H9 (cell line): Measurements from ENCODE around the gene ALLC. TPM values are rescaled to one million over a fixed set of nuclear protein-coding genes. Genes with fewer than 3 reads are reported as not detected.

Experiments used
- DNase-seq: peaks from one replicate; pipeline ENCODE4 v3.0.0-alpha.2; 2017
- H2AFZ ChIP-seq: one replicate; pipeline ENCODE4 v1.6.1; 2013; ENCODE audit warnings: mild to moderate bottlenecking, low read length, control low read depth, moderate library complexity
- H2AK5ac ChIP-seq: 2 replicates; pipeline ENCODE4 v1.6.1; 2013; ENCODE audit warnings: low read length, control low read depth, mixed read lengths; ENCODE audit not compliant: insufficient read length
- H2BK120ac ChIP-seq: one replicate; pipeline ENCODE4 v1.6.1; 2013; ENCODE audit warnings: low read depth, mild to moderate bottlenecking, low read length, control low read depth, inconsistent platforms; ENCODE audit not compliant: poor library complexity, severe bottlenecking
- H2BK12ac ChIP-seq: 2 replicates; pipeline ENCODE4 v1.6.1; 2013; ENCODE audit warnings: low read length, control low read depth, mixed read lengths, low read depth; ENCODE audit not compliant: insufficient read length
- H2BK15ac ChIP-seq: 2 replicates; pipeline ENCODE4 v1.6.1; 2013; ENCODE audit warnings: low read depth, low read length, control low read depth
- H2BK20ac ChIP-seq: one replicate; pipeline ENCODE4 v1.6.1; 2013; ENCODE audit warnings: low read depth, mild to moderate bottlenecking, low read length, control low read depth, inconsistent platforms; ENCODE audit not compliant: poor library complexity, severe bottlenecking
- H2BK5ac ChIP-seq: 2 replicates; pipeline ENCODE4 v1.6.1; 2013; ENCODE audit warnings: low read length, control low read depth, mixed read lengths; ENCODE audit not compliant: insufficient read length
- H3K14ac ChIP-seq: 2 replicates; pipeline ENCODE4 v1.6.1; 2013; ENCODE audit warnings: low read length, control low read depth; ENCODE audit not compliant: insufficient read depth
- H3K18ac ChIP-seq: 2 replicates; pipeline ENCODE4 v1.6.1; 2013; ENCODE audit warnings: low read depth, mild to moderate bottlenecking, mixed read lengths, low read length, control low read depth; ENCODE audit not compliant: insufficient read length
- H3K23ac ChIP-seq: 2 replicates; pipeline ENCODE4 v1.6.1; 2013; ENCODE audit warnings: low read length, control low read depth, mixed read lengths, low read depth; ENCODE audit not compliant: insufficient read length
- H3K23me2 ChIP-seq: 2 replicates; pipeline ENCODE4 v1.6.1; 2013; ENCODE audit warnings: low read depth, mild to moderate bottlenecking, mixed read lengths, low read length, control low read depth; ENCODE audit not compliant: insufficient read length, poor library complexity, severe bottlenecking
- H3K27ac ChIP-seq: 2 replicates; pipeline ENCODE4 v1.5.1; 2013; ENCODE audit warnings: low read length, control low read depth, mixed read lengths, low read depth; ENCODE audit not compliant: insufficient read length
- H3K27me3 ChIP-seq: 2 replicates; pipeline ENCODE4 v1.6.1; 2013; ENCODE audit warnings: low read length, control low read depth, inconsistent platforms; ENCODE audit not compliant: insufficient read depth
- H3K4ac ChIP-seq: 2 replicates; pipeline ENCODE4 v1.6.1; 2013; ENCODE audit warnings: low read depth, mild to moderate bottlenecking, control low read depth, inconsistent platforms, low read length, moderate library complexity
- H3K4me1 ChIP-seq: 2 replicates; pipeline ENCODE4 v1.6.1; 2013; ENCODE audit warnings: low read length, control low read depth, inconsistent platforms; ENCODE audit not compliant: insufficient read depth
- H3K4me2 ChIP-seq: 2 replicates; pipeline ENCODE4 v1.6.1; 2013; ENCODE audit warnings: low read length, control low read depth, mixed read lengths; ENCODE audit not compliant: insufficient read length, insufficient read depth
- H3K56ac ChIP-seq: 2 replicates; pipeline ENCODE4 v1.6.1; 2013; ENCODE audit warnings: low read depth, mild to moderate bottlenecking, mixed read lengths, low read length, control low read depth; ENCODE audit not compliant: insufficient read length
- H3K79me1 ChIP-seq: 2 replicates; pipeline ENCODE4 v1.6.1; 2013; ENCODE audit warnings: low read depth, mild to moderate bottlenecking, moderate library complexity, low read length, control low read depth, inconsistent platforms; ENCODE audit not compliant: insufficient read depth, poor library complexity, severe bottlenecking
- H3K79me2 ChIP-seq: 2 replicates; pipeline ENCODE4 v1.6.1; 2013; ENCODE audit warnings: low read length, control low read depth, inconsistent platforms; ENCODE audit not compliant: insufficient read depth
- H3K9ac ChIP-seq: 2 replicates; pipeline ENCODE4 v1.6.1; 2013; ENCODE audit warnings: low read length, control low read depth, mixed read lengths; ENCODE audit not compliant: insufficient read length; ENCODE audit errors: extremely low read depth
- H3K9me3 ChIP-seq: one replicate; pipeline ENCODE4 v1.6.1; 2013; ENCODE audit warnings: low read depth, low read length, inconsistent platforms; ENCODE audit not compliant: control insufficient read depth
- H3T11ph ChIP-seq: one replicate; pipeline ENCODE4 v1.6.1; 2013; ENCODE audit warnings: mild to moderate bottlenecking, low read length, control low read depth, inconsistent platforms
- H4K20me1 ChIP-seq: one replicate; pipeline ENCODE4 v1.6.1; 2013; ENCODE audit not compliant: control insufficient read depth, insufficient read length, insufficient read depth
- H4K5ac ChIP-seq: 2 replicates; pipeline ENCODE4 v1.6.1; 2013; ENCODE audit warnings: low read depth, mild to moderate bottlenecking, mixed read lengths, low read length, control low read depth; ENCODE audit not compliant: insufficient read length
- H4K8ac ChIP-seq: replicated peaks from 2 replicates; pipeline ENCODE4 v1.6.1; 2013; ENCODE audit warnings: low read length, control low read depth, mixed read lengths, low read depth; ENCODE audit not compliant: insufficient read length
- H4K91ac ChIP-seq: 2 replicates; pipeline ENCODE4 v1.6.1; 2013; ENCODE audit warnings: low read depth, mild to moderate bottlenecking, moderate library complexity, mixed read lengths, low read length, control low read depth; ENCODE audit not compliant: insufficient read length
- H3K27ac Mint-ChIP-seq, 3 experiments: 2 replicates in 2 of 3; 3 replicates in 1 of 3; pipeline ENCODE4 v1.8.0; 2020 to 2021; ENCODE audit warnings: mixed read lengths in 3 of 3, mild to moderate bottlenecking in 1 of 3, moderate library complexity in 1 of 3
- H3K27me3 Mint-ChIP-seq: 2 replicates; pipeline ENCODE4 v1.8.0; 2021; ENCODE audit warnings: low read depth, mild to moderate bottlenecking, moderate library complexity, mixed read lengths
- H3K36me3 Mint-ChIP-seq, 3 experiments: 2 replicates in 2 of 3; 3 replicates in 1 of 3; pipeline ENCODE4 v1.8.0; 2020 to 2021; ENCODE audit warnings: low read depth in 3 of 3, mixed read lengths in 3 of 3; ENCODE audit not compliant: insufficient read depth in 1 of 3
- H3K4me1 Mint-ChIP-seq, 2 experiments: 2 replicates each; pipeline ENCODE4 v1.8.0; 2020; ENCODE audit warnings: mixed read lengths in 2 of 2
- H3K4me3 Mint-ChIP-seq, 2 experiments: 2 replicates in 1 of 2; 3 replicates in 1 of 2; pipeline ENCODE4 v1.8.0; 2020 to 2021; ENCODE audit warnings: mild to moderate bottlenecking in 2 of 2, mixed read lengths in 2 of 2, moderate library complexity in 1 of 2
- H3K9me3 Mint-ChIP-seq, 2 experiments: 2 replicates in 1 of 2; 3 replicates in 1 of 2; pipeline ENCODE4 v1.8.0; 2020; ENCODE audit warnings: mild to moderate bottlenecking in 2 of 2, mixed read lengths in 2 of 2, moderate library complexity in 1 of 2
- WGBS: extraction: QIAGEN DNeasy Blood & Tissue Kit; methylation state at CpG from one replicate; pipeline ENCODE4 v1.1.7; 2013; ENCODE audit warnings: missing lambda C conversion rate, low lambda C conversion rate, mixed read lengths; ENCODE audit not compliant: insufficient read length; ENCODE audit errors: extremely low coverage; 5-methylcytosine and 5-hydroxymethylcytosine counted together
- total RNA-seq: library from RNA; stranded (reverse); gene quantifications from 2 replicates; pipeline ENCODE4 v1.2.1, GENCODE V29; 2021
- TF ChIP-seq, protein P1 (sequence below): fragments of 200-600 bp; sonication (generic); conservative IDR thresholded peaks from 3 replicates; pipeline ENCODE4 v1.8.0; 2021; ENCODE audit warnings: antibody characterized with exemption, mild to moderate bottlenecking

The ALLC gene
- total RNA-seq, 1 experiment from 2014 or later, result not detected

DNA sequence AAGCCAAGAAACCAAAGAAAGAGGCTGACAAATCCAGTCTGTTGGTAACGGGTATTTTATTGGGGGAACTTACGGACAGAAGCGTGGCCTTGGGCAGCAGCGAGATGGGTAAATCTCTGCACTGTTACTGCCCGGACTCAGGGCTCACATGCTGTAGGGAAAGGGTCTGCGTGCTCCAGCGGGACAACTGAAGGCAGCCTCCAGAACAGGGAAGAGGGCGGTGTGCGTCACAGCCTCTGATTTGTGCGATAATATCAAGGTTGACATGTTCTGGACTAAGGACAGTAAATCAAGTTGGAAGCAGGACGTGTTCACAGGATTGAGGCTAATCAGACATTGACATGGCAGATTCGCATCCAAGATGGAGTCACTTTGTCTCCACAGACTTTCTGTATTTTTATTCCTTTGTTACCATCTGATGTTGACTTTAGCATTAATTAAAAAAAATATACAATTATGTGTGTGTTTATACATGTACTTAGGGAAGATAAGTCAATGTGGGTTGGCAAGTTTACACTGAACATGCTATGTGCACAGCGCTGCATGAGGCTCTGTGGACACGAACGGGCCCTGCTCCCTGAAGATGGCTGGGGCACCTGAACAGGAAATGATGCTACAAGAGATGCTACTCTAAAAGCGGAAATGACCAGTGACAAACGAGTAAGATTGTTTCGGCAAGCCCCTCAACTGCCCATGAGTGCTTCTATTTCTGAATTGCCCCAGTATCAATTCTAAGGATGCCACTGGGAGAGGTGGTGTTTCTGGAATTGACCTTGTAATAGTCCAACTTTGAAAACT lies 22.7 kb downstream of the ALLC start:
- no peak overlapping the region for H2BK5ac ChIP-seq
- no peak overlapping the region for H2BK20ac ChIP-seq
- no peak overlapping the region for H4K91ac ChIP-seq
- no peaks in the 10 kb centered on the region for H3K27me3 ChIP-seq
- no peaks in the 10 kb centered on the region for H4K20me1 ChIP-seq
- H2AK5ac ChIP-seq, result no peak overlapping the region
- no peak overlapping the region for H3K14ac ChIP-seq
- H3K4ac ChIP-seq, result no peak overlapping the region
- no peak overlapping the region; a peak in 1 of 7 replicates for H3K27ac Mint-ChIP-seq
- H3K18ac ChIP-seq, result no peak overlapping the region
- no peaks in the 10 kb centered on the region for H3K4me1 Mint-ChIP-seq
- H3K9ac ChIP-seq, result no peak overlapping the region
- H3K4me2 ChIP-seq, result no peak overlapping the region
- WGBS, result no CpG with 5 or more reads among the region's 18 CpGs
- H3K9me3 ChIP-seq, result no peaks in the 10 kb centered on the region
- H3K23ac ChIP-seq, result no peak overlapping the region
- H2BK15ac ChIP-seq, result no peak overlapping the region
- peak overlapping the region; percentile 61 for H4K8ac ChIP-seq
- no peaks in the 10 kb centered on the region for H3K4me1 ChIP-seq
- no peak overlapping the region for H2AFZ ChIP-seq
- H3K27me3 Mint-ChIP-seq, result peaks cover 15% of the 10 kb centered on the region
- no peak overlapping the region for H3K4me3 Mint-ChIP-seq
- TF ChIP-seq, protein P1, sequence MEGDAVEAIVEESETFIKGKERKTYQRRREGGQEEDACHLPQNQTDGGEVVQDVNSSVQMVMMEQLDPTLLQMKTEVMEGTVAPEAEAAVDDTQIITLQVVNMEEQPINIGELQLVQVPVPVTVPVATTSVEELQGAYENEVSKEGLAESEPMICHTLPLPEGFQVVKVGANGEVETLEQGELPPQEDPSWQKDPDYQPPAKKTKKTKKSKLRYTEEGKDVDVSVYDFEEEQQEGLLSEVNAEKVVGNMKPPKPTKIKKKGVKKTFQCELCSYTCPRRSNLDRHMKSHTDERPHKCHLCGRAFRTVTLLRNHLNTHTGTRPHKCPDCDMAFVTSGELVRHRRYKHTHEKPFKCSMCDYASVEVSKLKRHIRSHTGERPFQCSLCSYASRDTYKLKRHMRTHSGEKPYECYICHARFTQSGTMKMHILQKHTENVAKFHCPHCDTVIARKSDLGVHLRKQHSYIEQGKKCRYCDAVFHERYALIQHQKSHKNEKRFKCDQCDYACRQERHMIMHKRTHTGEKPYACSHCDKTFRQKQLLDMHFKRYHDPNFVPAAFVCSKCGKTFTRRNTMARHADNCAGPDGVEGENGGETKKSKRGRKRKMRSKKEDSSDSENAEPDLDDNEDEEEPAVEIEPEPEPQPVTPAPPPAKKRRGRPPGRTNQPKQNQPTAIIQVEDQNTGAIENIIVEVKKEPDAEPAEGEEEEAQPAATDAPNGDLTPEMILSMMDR, result no peak
- no peak overlapping the region for H3T11ph ChIP-seq
- no peak overlapping the region for H2BK12ac ChIP-seq
- no peak overlapping the region for H3K27ac ChIP-seq
- no peaks in the 10 kb centered on the region for H3K36me3 Mint-ChIP-seq
- H4K5ac ChIP-seq, result no peak overlapping the region
- no peaks in the 10 kb centered on the region for H3K79me1 ChIP-seq
- no peak for DNase-seq
- H3K23me2 ChIP-seq, result no peaks in the 10 kb centered on the region
- H3K56ac ChIP-seq, result no peak overlapping the region
- H3K79me2 ChIP-seq, result no peaks in the 10 kb centered on the region
- no peak overlapping the region for H2BK120ac ChIP-seq
- no peaks in the 10 kb centered on the region; a peak in 1 of 5 replicates for H3K9me3 Mint-ChIP-seq
